RKO (cell line): ENCODE results near the gene DNAH2.

Source experiments
- DNase-seq: peaks from one replicate; pipeline ENCODE4 v3.0.0-alpha.2; 2016; ENCODE audit warnings: low spot score

The DNAH2 gene

GRCh38 chr17:7875804-7876370 lies 158.3 kb downstream of the DNAH2 start:
- DNase-seq = no peak

- no peak for DNase-seq
Measured at GRCh38 chr17:7878234-7878633, 160.7 kb downstream of the DNAH2 start.

GRCh38 chr17:7880076-7880868 lies 162.7 kb downstream of the DNAH2 start:
- no peak for DNase-seq

- no peak for DNase-seq
Measured at GRCh38 chr17:7881276-7882054, 163.9 kb downstream of the DNAH2 start.

- DNase-seq = no peak
Measured at GRCh38 chr17:7882068-7882467, 164.5 kb downstream of the DNAH2 start.

GRCh38 chr17:7882629-7883028 lies 165.1 kb downstream of the DNAH2 start:
- no peak for DNase-seq
